Measurements from ENCODE around the gene SPSB1.

Gene SPSB1

DNA sequence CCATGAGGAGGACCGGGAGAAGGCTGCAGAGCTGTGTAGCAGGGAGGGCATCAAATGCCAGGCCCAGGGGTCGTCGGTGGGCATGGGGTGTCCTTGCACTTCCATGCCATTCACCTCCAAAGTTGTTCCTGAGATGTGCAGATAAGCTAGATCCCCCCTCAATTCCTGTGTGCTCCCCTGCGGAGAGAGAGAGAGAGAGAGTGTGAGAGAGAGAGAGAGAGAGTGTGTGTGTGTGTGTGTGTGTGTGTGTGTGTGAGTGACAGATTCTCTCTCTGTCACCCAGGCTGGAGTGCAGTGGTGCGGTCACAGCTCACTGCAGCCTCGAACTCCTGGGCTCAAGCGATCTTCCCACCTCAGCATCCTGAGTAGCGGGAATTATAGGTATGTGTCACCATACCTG is 16.4 kb downstream of the SPSB1 start:
- H3K4me3 ChIP-seq (ENCODE audit: low read length): no peak overlapping the region
- no peak for DNase-seq (ENCODE audit: low read depth)
- TF ChIP-seq, protein P1, sequence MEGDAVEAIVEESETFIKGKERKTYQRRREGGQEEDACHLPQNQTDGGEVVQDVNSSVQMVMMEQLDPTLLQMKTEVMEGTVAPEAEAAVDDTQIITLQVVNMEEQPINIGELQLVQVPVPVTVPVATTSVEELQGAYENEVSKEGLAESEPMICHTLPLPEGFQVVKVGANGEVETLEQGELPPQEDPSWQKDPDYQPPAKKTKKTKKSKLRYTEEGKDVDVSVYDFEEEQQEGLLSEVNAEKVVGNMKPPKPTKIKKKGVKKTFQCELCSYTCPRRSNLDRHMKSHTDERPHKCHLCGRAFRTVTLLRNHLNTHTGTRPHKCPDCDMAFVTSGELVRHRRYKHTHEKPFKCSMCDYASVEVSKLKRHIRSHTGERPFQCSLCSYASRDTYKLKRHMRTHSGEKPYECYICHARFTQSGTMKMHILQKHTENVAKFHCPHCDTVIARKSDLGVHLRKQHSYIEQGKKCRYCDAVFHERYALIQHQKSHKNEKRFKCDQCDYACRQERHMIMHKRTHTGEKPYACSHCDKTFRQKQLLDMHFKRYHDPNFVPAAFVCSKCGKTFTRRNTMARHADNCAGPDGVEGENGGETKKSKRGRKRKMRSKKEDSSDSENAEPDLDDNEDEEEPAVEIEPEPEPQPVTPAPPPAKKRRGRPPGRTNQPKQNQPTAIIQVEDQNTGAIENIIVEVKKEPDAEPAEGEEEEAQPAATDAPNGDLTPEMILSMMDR (conservative IDR thresholded peaks at IDR 0.05; ENCODE audit: low read depth, low read length): no peak

DNA sequence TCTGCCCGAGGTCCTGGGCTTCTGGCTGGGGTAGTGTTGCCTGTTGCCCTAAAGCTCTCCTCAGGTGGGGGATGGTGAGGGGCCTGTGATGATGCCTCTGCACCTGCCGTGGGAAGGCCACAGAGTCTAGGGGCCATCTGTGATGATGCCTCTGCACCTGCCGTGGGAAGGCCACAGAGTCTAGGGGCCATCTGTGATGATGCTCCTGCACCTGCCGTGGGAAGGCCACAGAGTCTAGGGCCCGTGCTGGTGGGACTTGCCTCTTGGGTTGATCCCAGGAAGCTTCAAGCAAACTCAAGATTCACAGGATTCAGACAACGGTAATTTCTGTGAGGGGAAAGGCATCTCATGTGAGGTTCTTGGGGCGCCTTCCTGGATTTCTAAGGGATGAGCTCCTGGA is 17.3 kb downstream of the SPSB1 start:
- no peak overlapping the region for H3K4me3 ChIP-seq (ENCODE audit: low read length)
- TF ChIP-seq, protein P1 (conservative IDR thresholded peaks at IDR 0.05; ENCODE audit: low read depth, low read length): no peak
- DNase-seq (ENCODE audit: low read depth): no peak

DNA sequence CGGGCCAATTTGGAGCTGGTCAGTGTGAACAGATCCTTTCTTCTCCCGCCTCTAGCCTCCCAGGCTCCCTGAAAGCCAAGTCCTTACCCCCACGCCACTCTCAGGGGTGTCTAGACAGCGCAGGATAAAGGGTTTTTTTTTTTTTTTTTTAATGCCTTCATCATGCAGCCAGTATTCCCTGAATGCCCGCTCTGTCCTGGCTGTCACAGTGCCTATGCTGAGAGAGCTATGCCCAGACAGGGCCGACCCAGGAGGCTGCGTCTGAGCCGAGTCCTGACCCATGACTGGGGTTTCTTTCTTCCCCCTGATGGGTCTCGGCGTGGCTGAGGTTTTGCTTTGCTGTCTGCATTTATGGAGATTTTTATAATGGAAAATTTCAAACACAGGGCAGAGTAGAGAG is 18.3 kb downstream of the SPSB1 start:
- no peak for DNase-seq (ENCODE audit: low read depth)
- TF ChIP-seq, protein P1 (conservative IDR thresholded peaks at IDR 0.05; ENCODE audit: low read depth, low read length): no peak
- H3K4me3 ChIP-seq (ENCODE audit: low read length): no peak overlapping the region

DNA sequence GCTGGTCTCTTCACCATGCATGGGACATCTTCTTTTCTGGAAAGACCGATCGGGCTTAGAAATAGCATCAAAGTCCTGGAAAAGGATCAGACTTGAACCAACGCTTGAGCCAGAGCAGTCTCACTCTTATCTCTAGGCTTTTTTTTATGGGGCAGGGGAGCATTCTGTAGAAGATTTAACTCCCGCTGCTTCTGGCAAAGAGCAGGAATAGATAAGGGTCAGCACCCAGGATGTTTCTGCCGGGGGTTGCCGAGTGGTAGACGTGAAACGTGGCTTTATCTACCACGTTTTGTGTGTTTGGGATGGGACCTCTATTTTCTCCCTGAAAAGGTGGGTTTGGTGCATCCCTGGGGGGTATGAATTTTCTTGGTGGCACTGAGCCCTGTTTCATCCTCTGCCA is 18.8 kb downstream of the SPSB1 start:
- H3K4me3 ChIP-seq (ENCODE audit: low read length): no peak overlapping the region
- DNase-seq (ENCODE audit: low read depth): no peak
- TF ChIP-seq, protein P1 (conservative IDR thresholded peaks at IDR 0.05; ENCODE audit: low read depth, low read length): no peak

DNA sequence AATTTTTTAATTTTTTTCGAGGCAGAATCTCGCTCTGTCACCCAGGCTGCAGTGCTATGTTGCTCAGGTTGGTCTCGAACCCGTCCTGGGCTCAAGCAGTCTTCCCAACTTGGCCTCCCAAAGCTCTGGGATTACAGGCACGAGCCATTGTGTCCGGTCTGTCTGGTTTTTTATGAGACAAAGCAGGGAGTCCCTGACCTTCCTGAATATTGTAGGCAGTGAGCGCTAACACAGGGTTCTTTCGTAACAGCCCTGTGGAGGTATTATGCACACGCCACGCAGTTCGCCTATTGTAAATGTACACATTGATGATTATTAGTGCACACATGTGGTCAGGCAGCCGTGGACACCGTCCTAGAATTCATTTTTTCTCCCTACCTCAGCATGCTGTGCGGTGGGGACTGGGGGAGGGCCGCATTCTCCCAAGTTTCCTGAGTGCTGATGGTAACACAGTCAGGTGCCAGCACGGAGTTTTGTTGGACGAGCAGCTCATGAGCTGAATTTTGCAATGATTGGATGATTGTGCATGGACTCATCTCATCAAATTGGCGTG is 19.6 kb downstream of the SPSB1 start:
- DNase-seq (ENCODE audit: low read depth): no peak
- H3K4me3 ChIP-seq (ENCODE audit: low read length): no peak overlapping the region
- TF ChIP-seq, protein P1 (conservative IDR thresholded peaks at IDR 0.05; ENCODE audit: low read depth, low read length): no peak

DNA sequence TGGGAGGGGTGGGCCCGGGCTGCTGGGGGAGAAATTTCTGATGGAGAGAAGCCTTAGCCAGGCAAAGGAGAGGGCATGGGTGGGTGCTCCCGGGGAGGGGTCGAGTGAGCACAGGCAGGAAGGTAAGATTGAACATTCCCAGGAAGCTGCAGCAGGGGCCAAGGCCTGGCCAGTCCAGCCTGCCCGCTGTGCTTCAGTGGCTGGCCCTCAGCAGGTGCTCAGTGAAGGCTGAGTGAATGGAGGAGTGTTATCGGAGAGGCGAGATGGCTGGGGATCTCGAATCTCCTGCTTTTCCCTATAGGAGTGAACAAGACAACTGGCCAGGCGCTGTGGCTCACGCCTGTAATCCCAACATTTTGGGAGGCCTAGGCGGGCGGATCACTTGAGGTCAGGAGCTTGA is 20.9 kb downstream of the SPSB1 start:
- no peak overlapping the region for H3K4me3 ChIP-seq (ENCODE audit: low read length)
- DNase-seq (ENCODE audit: low read depth): no peak
- TF ChIP-seq, protein P1 (conservative IDR thresholded peaks at IDR 0.05; ENCODE audit: low read depth, low read length): no peak

DNA sequence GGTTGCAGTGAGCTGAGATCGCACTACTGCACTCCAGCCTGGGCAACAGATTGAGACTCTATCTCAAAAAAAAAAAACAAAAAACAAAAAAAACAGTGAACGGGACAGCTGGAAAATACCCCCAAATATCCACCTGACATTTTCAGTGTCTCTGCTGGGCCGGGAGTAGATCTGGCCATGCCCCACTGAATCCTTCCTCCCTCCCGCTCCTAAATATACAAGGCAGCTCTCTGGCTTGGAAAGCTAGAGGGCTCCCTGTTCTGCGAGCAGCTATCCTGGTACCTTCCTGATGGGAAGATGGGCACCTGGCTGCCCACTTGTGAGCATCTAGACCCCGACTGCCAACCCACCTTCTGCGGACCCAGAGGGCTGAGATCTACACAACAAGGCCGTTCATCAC is 21.4 kb downstream of the SPSB1 start:
- TF ChIP-seq, protein P1 (conservative IDR thresholded peaks at IDR 0.05; ENCODE audit: low read depth, low read length): no peak
- no peak for DNase-seq (ENCODE audit: low read depth)
- no peak overlapping the region for H3K4me3 ChIP-seq (ENCODE audit: low read length)
